GM19467 (cell line): ENCODE measurements around the gene RMP24.

Experiments
- ATAC-seq: cut with Tn5 transposase; IDR thresholded peaks from one replicate; pipeline ENCODE4 v1.9.1; 2021; ENCODE audit warnings: mild to moderate bottlenecking, moderate library complexity; ENCODE audit not compliant: unreplicated experiment

RMP24 gene

DNA sequence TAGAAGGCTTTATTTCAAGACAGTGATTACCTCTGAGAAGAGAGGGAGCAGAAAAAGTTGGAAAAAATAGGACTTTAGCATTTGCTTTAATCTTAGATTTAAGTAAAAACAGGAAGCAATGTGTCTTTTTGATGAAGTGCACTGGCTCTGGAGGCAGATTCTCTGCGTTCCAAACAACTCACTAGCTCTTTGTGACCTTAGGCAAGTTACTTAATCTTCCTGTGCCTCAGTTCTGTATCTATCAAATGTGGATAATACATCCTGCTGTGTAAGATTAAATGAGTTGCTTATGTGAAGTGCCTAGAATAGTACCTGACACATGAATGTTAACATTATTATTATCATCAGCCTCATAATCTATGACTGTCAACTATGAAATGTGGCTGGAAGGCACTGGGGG lies 52.5 kb downstream of the RMP24 start:
- ATAC-seq: no peak

- ATAC-seq: no peak
Measured at GRCh38 chr18:36028859-36029258, 56.4 kb downstream of the RMP24 start.
